GM19372 (cell line): ENCODE results near the gene RIMBP2.

ENCODE experiments used
- ATAC-seq: cut with Tn5 transposase; IDR thresholded peaks from one replicate; pipeline ENCODE4 v1.9.1; 2021; ENCODE audit warnings: mild to moderate bottlenecking, low read depth, moderate library complexity; ENCODE audit not compliant: unreplicated experiment

The RIMBP2 gene

GRCh38 chr12:130456375-130457199 is 259.5 kb downstream of the RIMBP2 start:
- no peak for ATAC-seq

DNA sequence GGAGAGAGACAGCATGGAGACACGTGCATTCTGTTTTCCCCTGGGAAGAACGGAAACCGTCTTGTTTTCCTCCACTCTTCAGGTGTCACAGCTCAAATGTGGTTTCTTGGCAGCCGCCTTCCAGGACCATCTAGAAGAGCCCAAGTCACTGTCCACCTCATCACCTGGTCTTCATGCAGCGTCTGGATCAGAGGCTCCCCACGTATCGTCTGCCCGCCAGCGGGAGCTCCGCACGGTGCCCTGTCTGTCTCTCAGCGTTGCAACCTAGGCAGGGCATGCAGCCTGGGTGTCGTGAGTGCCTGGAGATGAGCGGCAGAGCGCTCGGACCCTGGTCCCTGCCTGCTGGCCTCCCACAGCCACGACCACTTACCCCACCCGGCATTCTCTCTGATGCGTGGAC is 260.9 kb downstream of the RIMBP2 start:
- no peak for ATAC-seq

- ATAC-seq: no peak
Observed at GRCh38 chr12:130454296-130454695, 261.8 kb downstream of the RIMBP2 start.

- no peak for ATAC-seq
Observed at GRCh38 chr12:130452546-130452945, 263.6 kb downstream of the RIMBP2 start.

DNA sequence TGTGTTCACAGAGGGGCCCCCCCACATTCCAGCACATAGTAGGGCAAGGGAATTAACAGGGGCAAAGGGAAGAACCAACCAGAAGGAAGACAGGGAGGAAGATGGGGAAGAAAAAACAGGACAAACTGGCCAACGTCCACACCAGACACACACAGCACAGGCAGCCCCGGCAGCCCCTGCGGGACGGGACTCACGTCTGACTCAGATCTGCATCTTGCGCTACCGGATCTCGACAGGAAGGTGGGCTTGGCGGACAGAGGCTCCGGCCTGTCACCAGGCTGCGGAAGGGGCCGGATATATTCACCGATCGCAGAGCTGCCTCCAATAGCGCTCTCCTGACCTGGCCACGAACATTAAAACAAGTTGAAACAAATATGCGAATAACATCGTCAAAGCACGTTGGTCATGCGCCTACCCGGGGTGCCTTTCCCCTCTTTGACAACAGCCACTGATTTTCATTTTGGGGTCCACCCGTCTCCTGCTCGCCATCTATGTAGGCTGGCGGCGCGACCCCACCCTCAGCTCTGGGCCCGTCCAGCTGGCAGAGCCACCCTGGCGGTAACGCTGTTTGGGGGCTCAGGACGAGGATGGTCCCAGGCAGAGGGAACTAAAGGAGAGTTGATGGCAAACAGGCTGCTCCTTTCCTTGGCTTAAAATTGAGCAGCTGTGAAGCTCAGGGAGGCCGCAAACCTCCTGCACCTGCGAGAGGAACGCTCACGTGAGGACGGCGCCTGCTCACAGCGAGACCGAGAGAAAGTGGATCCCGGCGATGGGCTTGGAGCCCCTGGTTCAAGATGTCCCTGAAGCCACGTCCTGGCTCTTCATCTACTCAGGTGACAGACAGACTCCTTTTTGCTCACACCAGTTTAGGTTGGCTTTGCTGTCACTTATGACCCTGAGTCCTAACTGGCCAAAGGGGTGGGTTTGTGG is 264.8 kb downstream of the RIMBP2 start:
- no peak for ATAC-seq

- ATAC-seq: no peak
Observed at GRCh38 chr12:130449291-130449690, 266.8 kb downstream of the RIMBP2 start.

- no peak for ATAC-seq
Observed at GRCh38 chr12:130448044-130448821, 267.9 kb downstream of the RIMBP2 start.

GRCh38 chr12:130447655-130447965 is 268.5 kb downstream of the RIMBP2 start:
- no peak for ATAC-seq

DNA sequence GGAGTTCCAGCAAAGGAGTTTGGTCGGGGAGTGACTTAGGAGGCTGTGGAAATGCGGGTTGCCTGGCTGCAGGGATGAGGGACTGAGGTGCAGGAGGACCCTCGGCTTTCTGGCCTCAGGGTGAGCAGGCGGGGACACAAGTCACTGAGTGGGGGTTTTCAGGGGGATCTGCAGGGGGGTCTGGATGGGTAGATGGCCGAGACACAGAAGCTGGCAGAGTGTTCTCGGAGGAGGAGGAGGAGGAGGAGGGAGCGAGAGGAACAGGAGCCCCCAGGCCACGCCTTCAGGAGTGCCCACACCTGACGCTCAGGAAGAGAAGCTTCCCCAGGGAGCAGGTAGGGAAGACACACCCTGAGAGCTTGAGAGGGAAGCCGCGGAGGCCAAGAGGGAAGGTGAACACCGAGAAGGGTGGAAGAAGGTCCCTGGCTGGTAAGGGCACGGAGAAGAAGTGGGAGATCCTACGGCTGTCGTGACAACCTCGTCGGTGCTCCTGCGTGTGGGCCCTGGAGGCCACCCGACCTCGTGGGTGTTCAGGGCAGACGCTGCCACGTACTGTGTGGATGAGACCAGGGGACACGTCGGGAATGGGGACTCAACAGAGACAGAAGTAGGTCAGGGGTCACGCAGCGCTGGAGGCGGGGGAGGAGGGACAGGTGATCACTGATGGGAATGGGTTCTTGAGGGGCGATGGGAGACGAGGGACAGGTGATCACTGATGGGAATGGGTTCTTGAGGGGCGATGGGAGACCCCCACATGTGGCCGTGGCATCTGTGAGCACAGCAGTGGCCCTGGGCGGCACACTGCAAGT is 269.0 kb downstream of the RIMBP2 start:
- no peak for ATAC-seq

- no peak for ATAC-seq
Observed at GRCh38 chr12:130444986-130445385, 271.1 kb downstream of the RIMBP2 start.

GRCh38 chr12:130444061-130444460 is 272.0 kb downstream of the RIMBP2 start:
- ATAC-seq: no peak

GRCh38 chr12:130441771-130442760 is 274.0 kb downstream of the RIMBP2 start:
- ATAC-seq: no peak

GRCh38 chr12:130440411-130441080 is 275.6 kb downstream of the RIMBP2 start:
- no peak for ATAC-seq

GRCh38 chr12:130439250-130439649 is 276.8 kb downstream of the RIMBP2 start:
- no peak for ATAC-seq

GRCh38 chr12:130438711-130439110 is 277.4 kb downstream of the RIMBP2 start:
- no peak for ATAC-seq

GRCh38 chr12:130438243-130438620 is 277.9 kb downstream of the RIMBP2 start:
- ATAC-seq: no peak

GRCh38 chr12:130437555-130438242 is 278.4 kb downstream of the RIMBP2 start:
- no peak for ATAC-seq
